ENCODE results near the gene TOMM20. TPM values are rescaled to one million over a fixed set of nuclear protein-coding genes. Genes with fewer than 3 reads are reported as not detected.

TOMM20 gene
- total RNA-seq, 2 donors from 2014 or later: 54.7 to 75.2 TPM

DNA sequence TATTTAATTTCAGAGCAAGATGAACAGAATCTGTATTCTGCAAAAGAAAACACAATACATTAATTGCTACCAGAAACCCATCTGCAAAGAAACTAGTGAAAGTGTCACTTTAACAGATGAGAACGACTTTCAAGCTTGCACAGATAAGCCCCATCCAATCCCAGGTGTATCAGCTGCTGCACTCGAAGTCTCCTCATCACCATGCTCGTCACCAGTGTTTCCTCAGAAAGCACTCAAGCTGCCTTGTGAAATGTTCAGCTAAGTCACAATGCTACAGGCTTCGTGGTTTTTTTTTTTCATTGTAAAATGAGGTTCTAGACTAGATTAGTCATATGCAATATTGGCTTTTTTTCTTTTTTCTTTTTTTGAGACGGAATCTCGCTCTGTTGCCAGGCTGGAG is 3.3 kb upstream of the TOMM20 start:
- ATAC-seq (no peak), DNase-seq (no peak)
- TF ChIP-seq POLR2A (IDR thresholded peaks at IDR 0.05) (no peak), CTCF (IDR thresholded peaks at IDR 0.05) (no peak)
- Histone ChIP-seq H3K27me3 (no peaks in the 10 kb centered on the region), H3K4me1 (peaks cover 10% of the 10 kb centered on the region), H3K27ac (no peak overlapping the region), H3K4me3 (no peak overlapping the region), H3K36me3 (replicated peaks in 1 of 2; ENCODE audit: insufficient read depth in 1 of 2, low read depth in 2 of 2) (peaks cover 0 to 12% of the 10 kb centered on the region in 2 donors), H3K9me3 (no peaks in the 10 kb centered on the region)
- WGBS, 2 donors: 69 to 71% methylated on average over 6 of the region's 6 CpGs
- intact Hi-C loops (cut with DNase I): no loop called here

DNA sequence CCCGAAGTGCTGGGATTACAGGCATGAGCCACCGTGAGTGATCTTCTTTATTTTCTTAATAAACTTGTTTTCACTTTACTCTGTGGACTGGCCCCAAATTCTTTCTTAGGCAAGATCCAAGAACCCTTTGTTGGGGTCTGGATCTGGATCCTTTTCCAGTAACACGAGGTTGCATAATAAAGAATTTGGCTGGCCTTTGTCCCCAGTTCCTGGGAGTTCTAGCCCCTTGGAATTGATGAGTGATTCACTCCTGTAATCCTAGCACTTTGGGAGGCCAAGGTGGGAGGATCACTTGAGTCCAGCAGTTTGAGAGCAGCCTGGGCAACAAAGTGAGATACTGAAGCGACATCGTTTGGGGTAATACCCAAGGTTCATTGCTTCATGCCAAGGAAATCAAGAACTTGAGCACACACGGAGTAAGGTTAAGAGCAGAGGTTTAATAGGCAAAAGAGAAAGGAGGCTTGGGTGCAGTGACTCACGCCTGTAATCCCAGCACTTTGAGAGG is 2.2 kb upstream of the TOMM20 start:
- intact Hi-C loops (cut with DNase I): no loop called here
- Histone ChIP-seq H3K36me3 (replicated peaks in 1 of 2; ENCODE audit: insufficient read depth in 1 of 2, low read depth in 2 of 2) (peaks cover 0 to 10% of the 10 kb centered on the region in 2 donors), H3K27me3 (no peaks in the 10 kb centered on the region), H3K4me1 (peaks cover 20% of the 10 kb centered on the region), H3K27ac (no peak overlapping the region), H3K9me3 (no peaks in the 10 kb centered on the region), H3K4me3 (no peak overlapping the region)
- ATAC-seq (no peak), DNase-seq (no peak)
- WGBS, 2 donors: 86% methylated on average over 6 to 7 of the region's 7 CpGs
- no peak for TF ChIP-seq CTCF (IDR thresholded peaks at IDR 0.05)
- TF ChIP-seq POLR2A (IDR thresholded peaks at IDR 0.05): no peak

- 89 to 93% methylated on average over 4 of the region's 4 CpGs for WGBS, 2 donors
- TF ChIP-seq POLR2A (IDR thresholded peaks at IDR 0.05) (no peak), CTCF (IDR thresholded peaks at IDR 0.05) (no peak)
- ATAC-seq (no peak), DNase-seq (no peak)
- no peaks in the 10 kb centered on the region for H3K27me3 ChIP-seq
- H3K27ac ChIP-seq: no peak overlapping the region
- H3K4me3 ChIP-seq: no peak overlapping the region
- no peaks in the 10 kb centered on the region for H3K9me3 ChIP-seq
- H3K4me1 ChIP-seq: peaks cover 20% of the 10 kb centered on the region
- peaks cover 0 to 4% of the 10 kb centered on the region in 2 donors for H3K36me3 ChIP-seq (replicated peaks in 1 of 2; ENCODE audit: insufficient read depth in 1 of 2, low read depth in 2 of 2)
- intact Hi-C loops (cut with DNase I): no loop called here
These were observed 1.3 kb upstream of the TOMM20 start for GRCh38 chr1:235129774-235130570.

DNA sequence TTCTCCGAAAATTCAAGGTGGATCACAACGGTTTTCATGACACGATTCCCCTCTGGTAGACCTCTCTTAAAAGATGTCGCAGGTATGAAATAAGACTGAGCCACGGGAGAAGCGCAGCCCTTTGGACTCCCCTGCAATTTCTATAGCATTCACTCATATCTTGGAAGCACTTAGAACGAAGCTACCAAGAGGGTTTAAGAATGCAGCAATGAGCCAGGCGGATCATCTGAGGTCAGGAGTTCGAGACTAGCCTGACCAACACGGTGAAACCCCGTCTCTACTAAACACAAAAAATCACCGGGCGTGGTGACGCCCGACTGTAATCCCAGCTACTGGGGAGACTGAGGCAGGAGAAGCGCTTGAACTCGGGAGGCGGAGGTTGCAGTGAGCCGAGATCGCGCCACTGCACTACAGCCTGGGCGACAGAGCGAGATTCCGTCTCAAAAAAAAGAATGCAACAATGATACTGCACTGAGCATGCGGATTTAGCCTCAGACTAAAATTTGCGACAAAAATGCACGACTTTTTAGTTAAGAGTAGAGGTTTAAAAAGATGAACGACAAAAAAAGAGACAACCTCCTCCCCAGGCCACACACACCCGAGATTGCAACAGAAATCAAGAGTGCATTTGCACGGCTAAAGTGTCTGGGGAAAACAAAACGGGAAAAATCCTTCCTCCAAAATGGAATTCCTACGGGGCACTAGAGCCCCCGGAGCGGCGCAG is 743 bp downstream of the TOMM20 start:
- 0 to 2% methylated on average over 29 to 35 of the region's 35 CpGs for WGBS, 2 donors
- Histone ChIP-seq H3K4me3 (peak overlapping the region; percentile 81 to 88), H3K27ac (peak overlapping the region; percentile 55 to 92 (median 80)), H3K27me3 (no peaks in the 10 kb centered on the region), H3K9me3 (no peaks in the 10 kb centered on the region), H3K4me1 (peaks cover 20% of the 10 kb centered on the region), H3K36me3 (replicated peaks in 1 of 2; ENCODE audit: insufficient read depth in 1 of 2, low read depth in 2 of 2) (no peaks in the 10 kb centered on the region)
- TF ChIP-seq CTCF (IDR thresholded peaks at IDR 0.05) (no peak), POLR2A (IDR thresholded peaks at IDR 0.05) (no peak)
- intact Hi-C loops (cut with DNase I): no loop called here
- ATAC-seq (no peak), DNase-seq (no peak)

All from body of pancreas (tissue), 4 donors.